GM18519 (cell line): ENCODE data around the gene TUBB1.

ENCODE experiments used
- ATAC-seq: cut with Tn5 transposase; IDR thresholded peaks from one replicate; pipeline ENCODE4 v1.9.1; 2021; ENCODE audit warnings: mild to moderate bottlenecking, moderate library complexity; ENCODE audit not compliant: unreplicated experiment, low FRiP score

The TUBB1 gene

DNA sequence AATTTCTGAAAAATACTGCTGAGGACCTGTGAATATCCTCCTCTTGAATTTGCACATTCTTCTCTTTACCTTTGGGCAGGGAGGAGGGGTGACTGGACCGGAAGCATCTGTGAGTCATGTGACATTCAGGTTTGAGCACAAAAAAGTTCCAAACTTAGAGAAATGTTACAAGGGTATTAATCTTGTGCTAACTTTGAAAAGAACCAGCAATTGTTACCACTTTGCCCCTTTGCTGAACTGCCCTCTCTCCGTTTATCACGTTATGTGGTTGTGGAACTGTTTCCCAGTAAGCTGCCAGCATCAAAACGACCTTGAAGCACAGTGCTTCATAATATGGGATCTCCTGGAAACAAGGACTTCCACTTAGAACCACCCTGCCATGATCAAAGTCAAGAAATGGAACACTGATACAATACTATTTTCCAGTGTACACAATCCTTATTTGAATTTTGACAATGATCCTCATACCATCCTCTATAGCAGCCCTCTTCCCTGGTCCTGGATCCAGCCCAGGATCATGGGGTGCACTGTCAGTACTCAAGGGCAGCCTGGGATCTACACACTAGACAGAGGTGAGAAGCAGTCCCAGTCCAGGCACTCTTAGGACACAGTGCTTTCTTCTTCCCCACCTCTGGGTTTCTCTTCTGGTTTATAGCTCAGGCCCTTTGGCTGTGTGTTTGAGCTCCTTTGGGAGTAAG lies 2.3 kb upstream of the TUBB1 start:
- ATAC-seq, result no peak

DNA sequence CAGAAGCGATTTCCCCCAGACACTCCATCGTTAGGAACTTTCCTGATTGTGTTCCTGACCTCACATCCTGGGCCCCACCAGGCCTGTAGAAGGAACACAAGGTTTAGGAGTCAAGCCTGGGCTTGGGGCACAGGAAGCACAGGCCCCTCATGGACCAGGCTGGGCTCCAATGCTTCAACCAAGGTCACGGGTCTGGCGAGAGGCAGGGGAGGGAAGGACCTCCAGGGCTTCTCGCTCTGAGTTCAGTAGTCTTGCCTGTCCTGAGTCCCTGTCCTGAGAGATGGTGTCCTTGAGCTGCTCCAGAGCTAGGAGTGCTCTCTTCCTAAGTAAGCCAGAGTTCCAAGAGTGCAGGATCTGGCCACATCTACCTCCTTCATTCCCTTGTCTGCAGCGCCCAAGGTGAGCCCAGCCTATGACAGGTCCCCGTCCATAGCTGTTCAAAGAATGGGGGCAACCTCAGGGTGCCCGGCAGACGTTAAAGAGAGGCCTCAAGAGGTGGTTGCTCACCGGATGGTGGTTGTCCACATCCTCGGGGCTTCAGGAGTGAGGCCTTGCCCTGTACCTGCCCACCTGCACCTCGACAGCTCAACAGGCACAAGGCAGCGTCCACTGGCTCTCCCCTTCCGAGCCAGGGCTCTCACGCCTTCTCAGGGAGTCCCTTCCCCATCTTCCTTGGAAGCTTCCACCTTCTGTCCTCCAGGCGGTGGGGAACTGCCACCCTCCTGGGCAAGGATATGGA lies 1.6 kb upstream of the TUBB1 start:
- no peak for ATAC-seq

DNA sequence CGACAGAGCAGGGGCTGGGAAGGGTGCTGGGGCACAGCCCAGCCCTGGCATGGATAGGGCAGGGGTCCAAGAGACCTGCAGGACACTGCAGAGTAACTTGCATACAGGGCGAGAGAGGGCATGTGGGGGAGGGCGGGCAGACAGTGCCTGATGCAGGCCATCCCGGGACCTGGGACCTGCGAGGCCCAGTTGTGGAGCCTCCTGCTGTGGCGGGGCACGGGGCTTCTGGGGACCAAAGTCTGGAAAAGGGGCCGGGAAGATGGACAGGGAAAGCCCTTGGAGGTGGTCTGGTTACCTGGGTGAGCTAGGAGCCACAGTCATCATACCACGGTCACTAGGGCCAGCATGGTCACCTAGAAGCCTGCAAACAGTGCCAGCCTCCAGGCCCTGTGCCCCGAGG lies 412 bp upstream of the TUBB1 start:
- no peak for ATAC-seq

GRCh38 chr20:59020938-59021551 lies 1.8 kb downstream of the TUBB1 start:
- no peak for ATAC-seq

DNA sequence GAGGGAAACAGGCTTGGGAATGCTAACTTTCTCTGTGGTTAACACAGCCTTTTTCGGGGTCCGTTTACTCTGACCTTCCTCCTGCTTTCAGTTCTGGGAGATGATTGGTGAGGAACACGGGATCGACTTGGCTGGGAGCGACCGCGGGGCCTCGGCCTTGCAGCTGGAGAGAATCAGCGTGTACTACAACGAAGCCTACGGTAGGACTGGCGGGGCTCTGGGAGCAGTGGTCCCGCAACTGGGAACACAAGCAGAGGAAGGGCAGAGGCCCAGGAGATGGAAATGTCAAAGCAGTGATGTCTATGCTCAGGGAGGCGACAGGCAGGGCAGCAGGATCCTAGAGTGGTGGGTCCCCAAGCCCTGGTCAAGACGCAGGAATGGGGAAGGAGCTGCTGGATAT lies 3.5 kb downstream of the TUBB1 start:
- no peak for ATAC-seq

- no peak for ATAC-seq
Measured at GRCh38 chr20:59023616-59024015, 4.4 kb downstream of the TUBB1 start.

DNA sequence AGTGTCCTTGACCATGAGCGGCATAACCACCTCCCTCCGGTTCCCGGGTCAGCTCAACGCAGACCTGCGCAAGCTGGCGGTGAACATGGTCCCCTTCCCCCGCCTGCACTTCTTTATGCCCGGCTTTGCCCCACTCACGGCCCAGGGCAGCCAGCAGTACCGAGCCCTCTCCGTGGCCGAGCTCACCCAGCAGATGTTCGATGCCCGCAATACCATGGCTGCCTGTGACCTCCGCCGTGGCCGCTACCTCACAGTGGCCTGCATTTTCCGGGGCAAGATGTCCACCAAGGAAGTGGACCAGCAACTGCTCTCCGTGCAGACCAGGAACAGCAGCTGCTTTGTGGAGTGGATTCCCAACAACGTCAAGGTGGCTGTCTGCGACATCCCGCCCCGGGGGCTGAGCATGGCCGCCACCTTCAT lies 4.9 kb downstream of the TUBB1 start:
- ATAC-seq, result no peak

GRCh38 chr20:59025086-59025485 lies 5.9 kb downstream of the TUBB1 start:
- no peak for ATAC-seq

GRCh38 chr20:59025511-59025910 lies 6.3 kb downstream of the TUBB1 start:
- ATAC-seq, result no peak

DNA sequence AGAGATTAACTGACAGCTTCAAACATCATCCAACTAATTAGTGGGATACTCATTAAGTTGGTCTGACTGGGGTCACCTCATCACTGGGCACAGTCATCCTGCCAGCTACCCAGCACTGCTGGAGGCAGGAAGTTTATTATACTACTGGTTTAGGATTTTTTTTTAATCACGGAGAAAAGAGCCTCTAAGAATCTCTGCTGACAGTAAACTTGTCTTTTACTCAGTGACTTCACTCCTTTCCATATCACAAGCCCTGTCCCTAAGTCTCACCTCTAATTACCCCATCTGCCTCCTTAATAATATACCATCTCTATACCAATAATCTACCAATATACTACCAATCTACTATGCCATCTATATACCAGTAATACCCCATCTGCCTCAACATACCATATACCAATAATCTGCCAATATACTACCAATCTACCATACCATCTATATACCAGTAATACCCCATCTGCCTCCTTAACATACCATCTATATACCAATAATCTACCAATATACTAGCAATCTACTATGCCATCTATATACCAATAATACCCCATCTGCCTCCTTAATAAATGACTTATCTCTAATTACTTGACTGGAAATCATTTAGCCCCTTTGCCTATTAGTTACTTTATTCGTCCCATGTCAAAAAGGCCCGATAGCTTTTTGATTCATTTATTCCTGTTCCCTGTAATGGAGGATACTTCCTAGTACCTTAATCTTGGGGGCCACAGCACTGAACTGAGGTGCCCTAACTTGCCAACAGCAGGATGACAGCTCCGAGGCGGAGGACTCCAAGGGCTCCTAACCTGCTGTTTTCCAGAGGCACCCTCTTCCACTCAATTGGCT lies 7.9 kb downstream of the TUBB1 start:
- no peak for ATAC-seq

GRCh38 chr20:59027741-59028320 lies 8.6 kb downstream of the TUBB1 start:
- ATAC-seq, result no peak

DNA sequence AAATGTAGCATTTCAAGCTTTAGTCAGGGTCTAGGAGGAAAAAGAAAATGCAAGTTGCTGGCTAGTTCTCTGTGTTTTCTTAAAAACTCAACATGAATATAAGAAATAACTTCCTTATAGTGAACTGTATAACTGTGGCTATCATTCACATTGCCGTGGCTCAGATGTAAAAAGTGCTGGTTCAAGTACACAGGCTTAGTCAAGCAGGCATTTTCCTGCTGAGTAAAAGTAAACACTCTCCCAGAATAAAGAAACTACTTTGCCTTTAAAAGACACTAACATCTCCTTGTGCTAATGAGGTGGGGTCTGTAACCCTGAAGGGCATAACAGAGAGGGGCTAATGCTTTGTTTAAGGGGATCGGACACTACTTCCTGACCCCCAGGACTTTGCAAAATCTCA lies 9.6 kb downstream of the TUBB1 start:
- no peak for ATAC-seq

- no peak for ATAC-seq
Measured at GRCh38 chr20:59030911-59031563, 11.8 kb downstream of the TUBB1 start.

DNA sequence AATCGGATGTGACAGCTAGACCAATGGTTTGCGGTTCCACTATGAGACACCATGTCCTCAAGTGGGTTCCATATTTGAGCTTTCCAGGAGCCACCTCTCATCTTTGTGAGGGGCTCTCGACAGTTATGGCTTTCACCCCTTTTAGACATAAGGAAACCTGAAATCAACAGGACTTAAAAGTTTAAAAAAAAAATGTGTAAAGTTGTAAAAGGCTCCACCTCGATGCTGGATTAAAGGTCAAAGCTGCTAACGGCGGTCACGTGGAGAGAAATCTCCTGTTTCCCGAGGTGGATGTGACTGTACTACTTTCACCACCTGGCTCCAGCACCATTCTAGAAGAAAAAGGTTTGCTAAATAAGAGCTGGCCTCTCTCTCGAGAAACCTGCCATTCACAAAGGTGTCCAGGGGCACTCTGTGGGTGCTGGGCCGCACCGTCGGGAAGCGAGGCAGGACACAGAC lies 12.4 kb downstream of the TUBB1 start:
- ATAC-seq, result no peak

DNA sequence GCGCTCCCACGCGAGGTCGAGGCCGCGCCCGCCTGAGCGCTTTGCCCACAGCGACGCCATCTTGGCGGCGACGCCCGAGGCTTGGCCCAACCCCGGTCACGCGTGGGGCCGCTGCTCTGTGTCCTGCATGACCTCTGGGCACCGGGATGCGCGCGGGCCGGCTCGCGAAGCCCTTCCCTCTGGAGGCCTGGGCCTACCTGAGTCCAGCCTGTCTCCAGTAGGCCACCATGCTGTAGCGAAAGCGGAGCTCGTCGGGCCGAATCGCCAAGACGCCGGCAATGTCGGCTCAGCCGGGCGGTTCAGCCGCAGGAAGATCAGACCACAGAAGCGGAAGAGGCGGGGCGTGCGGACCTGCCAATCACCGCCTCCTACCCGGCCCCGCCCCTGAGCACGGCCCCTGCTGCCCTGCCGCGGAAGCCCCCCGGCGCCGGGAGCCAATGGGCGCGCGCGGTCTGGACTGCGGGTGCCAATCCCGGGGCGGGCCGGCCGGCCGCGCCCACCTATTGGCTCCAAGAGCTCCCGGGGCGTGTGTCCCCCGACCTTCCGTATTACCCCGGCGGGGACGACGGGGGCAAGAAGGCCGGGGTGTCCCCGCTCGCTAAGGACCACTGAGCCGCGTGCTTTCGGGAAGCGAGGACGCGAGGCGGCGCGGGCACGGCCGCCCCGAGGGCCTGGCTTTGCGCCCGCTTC lies 12.9 kb downstream of the TUBB1 start, which contains the start of gene ATP5F1E:
TSS of gene ATP5F1E (minus strand) at position 313 of the 690 bp plus-strand sequence. CDS start at position 229, 84 bp downstream.
- peak; percentile 78 for ATAC-seq

DNA sequence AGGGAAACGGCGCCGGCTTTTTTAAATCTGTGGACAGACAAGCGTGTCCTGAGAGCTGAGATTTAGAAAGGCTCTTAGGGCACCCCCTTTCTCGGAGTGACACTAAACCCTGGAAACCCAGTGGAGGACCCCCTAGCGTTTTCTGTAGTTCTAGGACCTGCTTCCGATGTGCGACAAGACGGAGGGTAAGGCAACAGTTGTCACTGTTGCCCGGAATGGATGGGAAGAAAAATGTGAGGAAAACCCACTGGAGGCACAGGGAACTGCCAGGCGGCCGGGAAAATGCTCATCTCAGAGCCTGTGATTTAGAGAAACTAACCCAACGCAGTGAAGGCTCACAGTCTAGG lies 13.5 kb downstream of the TUBB1 start:
- no peak for ATAC-seq

DNA sequence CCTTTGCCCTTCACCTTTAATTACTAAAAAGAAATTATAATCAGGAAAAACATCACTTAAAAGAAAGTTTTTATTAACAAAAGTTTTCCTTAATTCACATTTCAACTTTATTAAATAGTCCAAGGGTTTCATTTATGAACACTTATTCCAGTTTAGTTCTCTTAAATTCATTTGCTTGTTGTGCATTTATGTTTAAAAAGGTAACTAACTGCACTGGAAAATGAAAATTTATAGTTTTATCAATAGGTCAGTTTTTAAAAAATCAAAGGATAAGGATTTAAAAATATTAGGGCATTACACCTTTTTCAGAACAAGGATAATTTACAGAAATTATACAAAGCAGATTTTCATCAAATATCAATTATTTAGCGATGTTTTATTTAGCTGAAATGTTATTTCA lies 13.9 kb downstream of the TUBB1 start:
- ATAC-seq, result no peak

GRCh38 chr20:59033616-59034165 lies 14.5 kb downstream of the TUBB1 start:
- no peak for ATAC-seq

- no peak for ATAC-seq
Measured at GRCh38 chr20:59035381-59035780, 16.2 kb downstream of the TUBB1 start.
